22Rv1 (cell line): ENCODE measurements around the gene GNAI1.

Experiments used
- ZFX ChIP-seq: fragments of 450-650 bp; IDR thresholded peaks from 2 replicates; pipeline ENCODE4 v1.6.1; 2017; ENCODE audit warnings: antibody characterized with exemption, borderline replicate concordance
- TF ChIP-seq, protein P1 (sequence below): fragments of 450-650 bp; IDR thresholded peaks from 2 replicates; pipeline ENCODE4 v1.5.1; 2017; ENCODE audit warnings: mild to moderate bottlenecking

- TF ChIP-seq, protein P1, sequence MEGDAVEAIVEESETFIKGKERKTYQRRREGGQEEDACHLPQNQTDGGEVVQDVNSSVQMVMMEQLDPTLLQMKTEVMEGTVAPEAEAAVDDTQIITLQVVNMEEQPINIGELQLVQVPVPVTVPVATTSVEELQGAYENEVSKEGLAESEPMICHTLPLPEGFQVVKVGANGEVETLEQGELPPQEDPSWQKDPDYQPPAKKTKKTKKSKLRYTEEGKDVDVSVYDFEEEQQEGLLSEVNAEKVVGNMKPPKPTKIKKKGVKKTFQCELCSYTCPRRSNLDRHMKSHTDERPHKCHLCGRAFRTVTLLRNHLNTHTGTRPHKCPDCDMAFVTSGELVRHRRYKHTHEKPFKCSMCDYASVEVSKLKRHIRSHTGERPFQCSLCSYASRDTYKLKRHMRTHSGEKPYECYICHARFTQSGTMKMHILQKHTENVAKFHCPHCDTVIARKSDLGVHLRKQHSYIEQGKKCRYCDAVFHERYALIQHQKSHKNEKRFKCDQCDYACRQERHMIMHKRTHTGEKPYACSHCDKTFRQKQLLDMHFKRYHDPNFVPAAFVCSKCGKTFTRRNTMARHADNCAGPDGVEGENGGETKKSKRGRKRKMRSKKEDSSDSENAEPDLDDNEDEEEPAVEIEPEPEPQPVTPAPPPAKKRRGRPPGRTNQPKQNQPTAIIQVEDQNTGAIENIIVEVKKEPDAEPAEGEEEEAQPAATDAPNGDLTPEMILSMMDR: no peak
- no peak for TF ChIP-seq ZFX
Observed at GRCh38 chr7:80151274-80151665, 16.6 kb downstream of the GNAI1 start.
